ENCODE data around the gene NRARP.
"Not testable (repeated sequence)": the region's sequence is repeated elsewhere in the genome, so short reads cannot be mapped to it uniquely, and the experiment has no call there.

NRARP gene

GRCh38 chr9:137336735-137337134, 34.7 kb upstream of the NRARP start:
- Histone ChIP-seq H3K9me3 (ENCODE audit: control insufficient read depth, low read length) (no peaks in the 10 kb centered on the region), H3K4me1 (ENCODE audit: control insufficient read depth, insufficient read depth, low read length, poor library complexity, severe bottlenecking) (no peaks in the 10 kb centered on the region), H3K4me3 (ENCODE audit: insufficient read depth, low read depth, low read length, poor library complexity, severe bottlenecking) (no peak overlapping the region), H3K27ac (ENCODE audit: insufficient read depth, low read length, poor library complexity, severe bottlenecking) (no peak overlapping the region), H3K27me3 (replicated peaks; ENCODE audit: control insufficient read depth, insufficient read depth, low read length, poor library complexity, severe bottlenecking) (no peaks in the 10 kb centered on the region), H3K36me3 (ENCODE audit: control insufficient read depth, insufficient read depth, low read length) (no peaks in the 10 kb centered on the region)
- DNase-seq = no peak

DNA sequence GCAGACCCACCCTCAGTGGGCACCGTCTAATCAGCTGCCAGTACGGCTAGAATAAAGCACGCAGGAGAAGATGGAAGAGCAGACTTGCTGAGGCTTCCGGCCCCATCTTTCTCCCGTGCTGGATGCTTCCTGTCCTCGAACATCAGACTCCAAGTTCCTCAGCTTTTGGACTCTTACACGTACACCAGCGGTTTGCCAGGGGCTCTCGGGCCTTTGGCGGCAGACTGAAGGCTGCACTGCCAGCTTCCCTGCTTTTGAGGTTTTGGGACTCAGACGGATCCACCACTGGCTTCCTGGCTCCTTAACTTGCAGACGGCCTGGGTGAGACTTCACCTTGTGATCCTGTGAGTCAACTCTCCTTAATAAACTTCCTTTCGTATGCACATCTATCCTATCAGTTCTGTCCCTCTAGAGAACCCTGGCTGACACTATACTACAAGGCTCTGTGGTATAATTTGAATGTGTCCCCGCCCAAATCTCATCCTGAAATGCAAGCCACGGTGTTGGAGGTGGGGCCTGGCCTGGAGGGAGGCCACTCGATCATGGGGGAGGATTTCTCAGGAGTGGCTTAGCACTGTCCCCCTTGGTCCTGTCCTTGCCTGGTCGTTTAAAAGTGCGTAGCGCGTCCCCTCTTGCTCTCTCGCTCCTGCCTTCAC, 31.1 kb upstream of the NRARP start:
- H3K27me3 ChIP-seq (replicated peaks; ENCODE audit: control insufficient read depth, insufficient read depth, low read length, poor library complexity, severe bottlenecking) = no peaks in the 10 kb centered on the region
- peaks cover under 1% of the 10 kb centered on the region for H3K9me3 ChIP-seq (ENCODE audit: control insufficient read depth, low read length)
- H3K27ac ChIP-seq (ENCODE audit: insufficient read depth, low read length, poor library complexity, severe bottlenecking) = no peak overlapping the region
- no peak overlapping the region for H3K4me3 ChIP-seq (ENCODE audit: insufficient read depth, low read depth, low read length, poor library complexity, severe bottlenecking)
- DNase-seq = no peak
- no peaks in the 10 kb centered on the region for H3K4me1 ChIP-seq (ENCODE audit: control insufficient read depth, insufficient read depth, low read length, poor library complexity, severe bottlenecking)
- no peaks in the 10 kb centered on the region for H3K36me3 ChIP-seq (ENCODE audit: control insufficient read depth, insufficient read depth, low read length)

DNA sequence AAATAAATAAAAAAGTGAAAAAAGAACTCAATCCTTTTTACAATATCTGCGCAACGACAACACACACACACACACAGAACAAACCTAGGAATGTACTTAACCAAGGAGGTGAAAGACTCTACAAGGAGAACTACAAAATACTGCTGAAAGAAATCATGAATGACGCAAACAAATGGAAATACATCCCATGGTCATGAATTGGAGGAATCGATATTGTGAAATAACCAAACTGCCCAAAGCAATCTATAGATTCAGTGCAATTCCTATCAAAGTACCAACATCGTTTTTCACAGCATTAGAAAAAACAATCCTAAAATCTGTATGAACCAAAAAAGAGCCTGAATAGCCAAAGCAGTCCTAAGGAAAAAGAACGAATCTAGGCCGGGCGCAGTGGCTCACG, 29.9 kb upstream of the NRARP start:
- peaks cover 9% of the 10 kb centered on the region for H3K27me3 ChIP-seq (replicated peaks; ENCODE audit: control insufficient read depth, insufficient read depth, low read length, poor library complexity, severe bottlenecking)
- no peak overlapping the region for H3K4me3 ChIP-seq (ENCODE audit: insufficient read depth, low read depth, low read length, poor library complexity, severe bottlenecking)
- H3K27ac ChIP-seq (ENCODE audit: insufficient read depth, low read length, poor library complexity, severe bottlenecking) = no peak overlapping the region
- H3K36me3 ChIP-seq (ENCODE audit: control insufficient read depth, insufficient read depth, low read length) = no peaks in the 10 kb centered on the region
- H3K4me1 ChIP-seq (ENCODE audit: control insufficient read depth, insufficient read depth, low read length, poor library complexity, severe bottlenecking) = no peaks in the 10 kb centered on the region
- DNase-seq = no peak
- peaks cover 6% of the 10 kb centered on the region for H3K9me3 ChIP-seq (ENCODE audit: control insufficient read depth, low read length)

DNA sequence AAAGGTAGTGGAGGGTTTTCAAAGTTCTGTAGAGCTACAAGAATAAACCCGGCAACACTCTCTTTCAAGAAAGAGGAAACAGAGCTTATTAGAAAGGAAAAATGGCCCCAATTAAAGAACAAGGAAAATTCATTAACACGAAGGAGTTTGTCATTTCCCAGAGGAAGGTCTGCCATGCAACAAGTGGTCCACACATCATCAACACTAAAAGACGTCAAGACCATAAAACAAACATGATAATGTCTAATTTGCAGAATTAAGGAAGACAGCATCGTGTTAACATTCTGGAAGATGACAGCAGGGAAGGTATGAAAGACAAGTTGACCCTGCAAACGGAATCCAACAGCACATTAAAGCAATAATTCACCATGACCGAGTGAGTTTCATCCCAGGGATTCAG, 28.6 kb upstream of the NRARP start:
- Histone ChIP-seq H3K36me3 (ENCODE audit: control insufficient read depth, insufficient read depth, low read length) (no peaks in the 10 kb centered on the region), H3K4me1 (ENCODE audit: control insufficient read depth, insufficient read depth, low read length, poor library complexity, severe bottlenecking) (no peaks in the 10 kb centered on the region), H3K27ac (ENCODE audit: insufficient read depth, low read length, poor library complexity, severe bottlenecking) (no peak overlapping the region), H3K27me3 (replicated peaks; ENCODE audit: control insufficient read depth, insufficient read depth, low read length, poor library complexity, severe bottlenecking) (peaks cover 21% of the 10 kb centered on the region), H3K4me3 (ENCODE audit: insufficient read depth, low read depth, low read length, poor library complexity, severe bottlenecking) (no peak overlapping the region), H3K9me3 (ENCODE audit: control insufficient read depth, low read length) (peaks cover 6% of the 10 kb centered on the region)
- DNase-seq = no peak

DNA sequence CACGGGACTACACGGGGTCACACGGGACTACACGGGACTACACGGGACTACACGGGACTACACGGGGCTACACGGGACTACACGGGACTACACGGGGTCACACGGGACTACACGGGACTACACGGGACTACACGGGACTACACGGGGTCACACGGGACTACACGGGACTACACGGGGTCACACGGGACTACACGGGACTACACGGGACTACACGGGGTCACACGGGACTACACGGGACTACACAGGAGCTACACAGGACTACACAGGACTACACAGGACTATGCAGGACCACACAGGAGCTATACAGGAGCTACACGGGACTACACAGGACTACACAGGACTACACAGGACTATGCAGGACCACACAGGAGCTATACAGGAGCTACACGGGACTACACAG, 27.5 kb upstream of the NRARP start:
- not testable (repeated sequence) for H3K9me3 ChIP-seq (ENCODE audit: control insufficient read depth, low read length); H3K36me3 ChIP-seq (ENCODE audit: control insufficient read depth, insufficient read depth, low read length); H3K4me1 ChIP-seq (ENCODE audit: control insufficient read depth, insufficient read depth, low read length, poor library complexity, severe bottlenecking); DNase-seq; H3K27ac ChIP-seq (ENCODE audit: insufficient read depth, low read length, poor library complexity, severe bottlenecking); H3K4me3 ChIP-seq (ENCODE audit: insufficient read depth, low read depth, low read length, poor library complexity, severe bottlenecking)
- peaks cover 25% of the 10 kb centered on the region for H3K27me3 ChIP-seq (replicated peaks; ENCODE audit: control insufficient read depth, insufficient read depth, low read length, poor library complexity, severe bottlenecking)

DNA sequence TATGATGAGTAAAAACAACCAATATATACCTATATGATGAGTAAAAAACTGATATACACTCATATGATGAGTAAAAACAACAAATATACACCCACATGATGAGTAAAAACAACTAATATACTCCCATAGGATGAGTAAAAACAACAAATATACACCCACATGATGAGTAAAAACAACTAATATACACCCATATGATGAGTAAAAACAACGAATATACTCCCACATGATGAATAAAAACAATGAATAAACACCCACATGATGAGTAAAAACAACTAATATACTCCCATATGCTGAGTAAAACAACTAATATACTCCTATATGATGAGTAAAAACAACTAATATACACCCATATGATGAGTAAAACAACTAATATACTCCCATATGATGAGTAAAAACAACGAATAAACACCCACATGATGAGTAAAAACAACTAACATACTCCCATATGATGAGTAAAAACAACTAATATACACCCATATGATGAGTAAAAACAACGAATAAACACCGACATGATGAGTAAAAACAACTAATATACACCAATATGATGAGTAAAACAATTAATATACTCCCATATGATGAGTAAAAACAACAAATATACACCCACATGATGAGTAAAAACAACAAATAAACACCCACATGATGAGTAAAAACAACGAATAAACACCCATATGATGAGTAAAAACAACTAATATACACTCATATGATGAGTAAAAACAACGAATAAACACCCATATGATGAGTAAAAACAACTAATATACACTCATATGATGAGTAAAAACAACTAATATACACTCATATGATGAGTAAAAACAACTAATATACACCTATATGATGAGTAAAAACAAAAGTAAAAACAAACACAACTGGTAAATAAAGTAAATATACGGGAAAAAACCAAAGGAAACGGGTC, 25.8 kb upstream of the NRARP start:
- not testable (repeated sequence) for H3K36me3 ChIP-seq (ENCODE audit: control insufficient read depth, insufficient read depth, low read length); H3K9me3 ChIP-seq (ENCODE audit: control insufficient read depth, low read length); DNase-seq; H3K27ac ChIP-seq (ENCODE audit: insufficient read depth, low read length, poor library complexity, severe bottlenecking); H3K4me3 ChIP-seq (ENCODE audit: insufficient read depth, low read depth, low read length, poor library complexity, severe bottlenecking); H3K4me1 ChIP-seq (ENCODE audit: control insufficient read depth, insufficient read depth, low read length, poor library complexity, severe bottlenecking)
- peaks cover 25% of the 10 kb centered on the region for H3K27me3 ChIP-seq (replicated peaks; ENCODE audit: control insufficient read depth, insufficient read depth, low read length, poor library complexity, severe bottlenecking)

GRCh38 chr9:137326445-137327065, 24.5 kb upstream of the NRARP start:
- peaks cover 25% of the 10 kb centered on the region for H3K27me3 ChIP-seq (replicated peaks; ENCODE audit: control insufficient read depth, insufficient read depth, low read length, poor library complexity, severe bottlenecking)
- no peak overlapping the region for H3K27ac ChIP-seq (ENCODE audit: insufficient read depth, low read length, poor library complexity, severe bottlenecking)
- DNase-seq = no peak
- H3K4me1 ChIP-seq (ENCODE audit: control insufficient read depth, insufficient read depth, low read length, poor library complexity, severe bottlenecking) = no peaks in the 10 kb centered on the region
- H3K9me3 ChIP-seq (ENCODE audit: control insufficient read depth, low read length) = peaks cover 6% of the 10 kb centered on the region
- H3K36me3 ChIP-seq (ENCODE audit: control insufficient read depth, insufficient read depth, low read length) = no peaks in the 10 kb centered on the region
- H3K4me3 ChIP-seq (ENCODE audit: insufficient read depth, low read depth, low read length, poor library complexity, severe bottlenecking) = no peak overlapping the region

DNA sequence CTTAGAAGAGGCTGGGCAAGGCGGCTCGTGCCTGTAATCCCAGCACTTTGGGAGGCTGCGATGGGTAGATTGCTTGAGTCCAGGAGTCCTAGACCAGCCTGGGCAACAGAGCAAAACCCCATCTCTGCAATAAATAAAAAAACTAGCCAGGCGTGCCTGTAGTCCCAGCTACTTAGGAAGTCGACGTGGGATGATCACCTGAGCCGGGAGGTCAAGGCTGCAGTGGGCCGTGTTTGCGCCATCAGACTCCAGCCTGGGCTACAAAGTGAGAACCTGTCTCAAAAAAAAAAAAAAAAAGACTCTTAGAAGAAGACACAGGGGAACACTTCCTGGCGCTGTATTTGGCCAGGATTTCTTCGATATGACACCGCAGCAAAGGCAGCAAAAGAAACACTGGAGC, 23.7 kb upstream of the NRARP start:
- Histone ChIP-seq H3K4me3 (ENCODE audit: insufficient read depth, low read depth, low read length, poor library complexity, severe bottlenecking) (no peak overlapping the region), H3K36me3 (ENCODE audit: control insufficient read depth, insufficient read depth, low read length) (no peaks in the 10 kb centered on the region), H3K9me3 (ENCODE audit: control insufficient read depth, low read length) (peaks cover 6% of the 10 kb centered on the region), H3K27ac (ENCODE audit: insufficient read depth, low read length, poor library complexity, severe bottlenecking) (no peak overlapping the region), H3K4me1 (ENCODE audit: control insufficient read depth, insufficient read depth, low read length, poor library complexity, severe bottlenecking) (peaks cover 4% of the 10 kb centered on the region), H3K27me3 (replicated peaks; ENCODE audit: control insufficient read depth, insufficient read depth, low read length, poor library complexity, severe bottlenecking) (peaks cover 25% of the 10 kb centered on the region)
- DNase-seq = no peak

GRCh38 chr9:137325124-137325523, 23.1 kb upstream of the NRARP start:
- H3K4me1 ChIP-seq (ENCODE audit: control insufficient read depth, insufficient read depth, low read length, poor library complexity, severe bottlenecking) = peaks cover 10% of the 10 kb centered on the region
- H3K4me3 ChIP-seq (ENCODE audit: insufficient read depth, low read depth, low read length, poor library complexity, severe bottlenecking) = no peak overlapping the region
- H3K9me3 ChIP-seq (ENCODE audit: control insufficient read depth, low read length) = peaks cover 6% of the 10 kb centered on the region
- no peaks in the 10 kb centered on the region for H3K36me3 ChIP-seq (ENCODE audit: control insufficient read depth, insufficient read depth, low read length)
- peaks cover 25% of the 10 kb centered on the region for H3K27me3 ChIP-seq (replicated peaks; ENCODE audit: control insufficient read depth, insufficient read depth, low read length, poor library complexity, severe bottlenecking)
- DNase-seq = no peak
- no peak overlapping the region for H3K27ac ChIP-seq (ENCODE audit: insufficient read depth, low read length, poor library complexity, severe bottlenecking)
